ENCODE data around the gene POU6F2. TPM values are rescaled to one million over a fixed set of nuclear protein-coding genes. Genes with fewer than 3 reads are reported as not detected.

POU6F2 gene
- total RNA-seq, 1 experiment from 2014 or later, result 0.19 TPM

DNA sequence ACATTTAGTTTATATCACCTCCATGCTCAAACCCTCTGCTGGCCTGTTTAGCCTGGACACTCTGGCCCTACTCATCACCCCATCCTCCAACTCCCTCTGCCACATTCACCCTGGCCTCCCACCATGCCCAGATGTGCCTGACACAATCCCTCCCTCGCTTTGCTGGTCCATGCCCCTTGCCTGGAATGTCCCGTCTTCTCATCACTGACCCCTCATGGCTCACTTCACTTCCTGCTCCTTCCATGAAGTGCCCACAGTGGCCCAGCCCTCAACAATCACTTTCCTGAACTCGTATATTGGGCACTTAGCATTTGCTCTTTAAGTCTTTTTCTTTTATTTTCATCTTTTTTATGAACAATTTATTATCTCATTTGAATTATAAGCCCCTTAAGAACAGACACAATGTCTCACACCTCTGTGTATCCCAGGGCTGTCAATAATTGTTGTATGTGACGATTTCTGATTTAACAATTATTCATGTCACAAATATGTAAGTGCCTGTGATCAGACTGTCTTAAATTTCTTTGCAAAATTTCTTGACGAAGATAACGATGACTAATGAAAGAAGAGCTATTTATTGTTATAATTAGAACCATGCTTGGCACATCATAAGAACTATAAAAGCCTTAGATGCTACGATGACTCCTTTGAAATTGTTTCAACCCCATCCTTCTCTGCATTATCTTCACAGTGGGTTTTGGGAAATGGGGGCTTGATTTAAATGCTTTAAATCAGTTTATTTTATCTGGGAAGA lies 378.6 kb downstream of the POU6F2 start:
- DNase-seq (ENCODE audit: unreplicated experiment), result no peak
- peaks cover 22% of the 10 kb centered on the region for H3K27me3 Mint-ChIP-seq (ENCODE audit: insufficient read depth, unreplicated experiment)
- no peaks in the 10 kb centered on the region for H3K36me3 Mint-ChIP-seq (ENCODE audit: insufficient read depth, unreplicated experiment)
- CTCF ChIA-PET, result interaction anchor here (0.6 kb wide), 1 partner anchor 202 kb away, joined by 3 read pairs; no protein-coding TSS in a partner anchor
- H3K27ac Mint-ChIP-seq (ENCODE audit: low read depth, unreplicated experiment), result no peak overlapping the region
- TF ChIP-seq, protein P1, sequence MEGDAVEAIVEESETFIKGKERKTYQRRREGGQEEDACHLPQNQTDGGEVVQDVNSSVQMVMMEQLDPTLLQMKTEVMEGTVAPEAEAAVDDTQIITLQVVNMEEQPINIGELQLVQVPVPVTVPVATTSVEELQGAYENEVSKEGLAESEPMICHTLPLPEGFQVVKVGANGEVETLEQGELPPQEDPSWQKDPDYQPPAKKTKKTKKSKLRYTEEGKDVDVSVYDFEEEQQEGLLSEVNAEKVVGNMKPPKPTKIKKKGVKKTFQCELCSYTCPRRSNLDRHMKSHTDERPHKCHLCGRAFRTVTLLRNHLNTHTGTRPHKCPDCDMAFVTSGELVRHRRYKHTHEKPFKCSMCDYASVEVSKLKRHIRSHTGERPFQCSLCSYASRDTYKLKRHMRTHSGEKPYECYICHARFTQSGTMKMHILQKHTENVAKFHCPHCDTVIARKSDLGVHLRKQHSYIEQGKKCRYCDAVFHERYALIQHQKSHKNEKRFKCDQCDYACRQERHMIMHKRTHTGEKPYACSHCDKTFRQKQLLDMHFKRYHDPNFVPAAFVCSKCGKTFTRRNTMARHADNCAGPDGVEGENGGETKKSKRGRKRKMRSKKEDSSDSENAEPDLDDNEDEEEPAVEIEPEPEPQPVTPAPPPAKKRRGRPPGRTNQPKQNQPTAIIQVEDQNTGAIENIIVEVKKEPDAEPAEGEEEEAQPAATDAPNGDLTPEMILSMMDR (IDR thresholded peaks at IDR 0.05; ENCODE audit: unreplicated experiment), result no peak
- H3K4me3 Mint-ChIP-seq (ENCODE audit: unreplicated experiment), result no peak overlapping the region
- POLR2A ChIA-PET, result no interaction called here
- H3K9me3 Mint-ChIP-seq (ENCODE audit: unreplicated experiment), result no peaks in the 10 kb centered on the region
- no TSS peak for BruUV-seq (replicated peaks)
- intact Hi-C loops (cut with micrococcal nuclease), result no loop called here
- H3K4me1 Mint-ChIP-seq (ENCODE audit: insufficient read depth, unreplicated experiment), result no peaks in the 10 kb centered on the region

DNA sequence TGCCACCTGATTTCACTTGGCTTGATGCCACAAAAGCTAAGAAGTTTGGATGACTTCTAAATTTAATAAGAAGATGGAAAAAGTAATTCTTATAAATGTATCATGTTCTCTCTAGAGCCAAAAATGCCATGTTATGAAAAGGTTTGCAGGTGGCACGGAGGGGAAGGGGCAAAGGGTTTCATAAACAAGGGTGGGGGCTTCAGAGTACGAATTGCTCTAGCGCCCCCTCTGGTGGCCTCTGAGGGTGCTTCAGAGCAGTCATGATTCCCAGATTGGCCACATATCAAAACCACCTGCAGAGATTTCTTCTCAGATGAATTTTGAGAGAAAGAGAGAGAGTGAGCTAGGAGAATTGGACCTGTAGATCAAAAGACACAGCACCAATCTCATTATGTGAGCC lies 379.9 kb downstream of the POU6F2 start:
- H3K9me3 Mint-ChIP-seq (ENCODE audit: unreplicated experiment), result no peaks in the 10 kb centered on the region
- DNase-seq (ENCODE audit: unreplicated experiment), result no peak
- no peaks in the 10 kb centered on the region for H3K4me1 Mint-ChIP-seq (ENCODE audit: insufficient read depth, unreplicated experiment)
- H3K36me3 Mint-ChIP-seq (ENCODE audit: insufficient read depth, unreplicated experiment), result no peaks in the 10 kb centered on the region
- TF ChIP-seq, protein P1 (IDR thresholded peaks at IDR 0.05; ENCODE audit: unreplicated experiment), result peak; percentile 22
- CTCF ChIA-PET, result interaction anchor here (0.7 kb wide), 1 partner anchor 12 kb away, joined by 3 read pairs; no protein-coding TSS in a partner anchor
- H3K27ac Mint-ChIP-seq (ENCODE audit: low read depth, unreplicated experiment), result no peak overlapping the region
- no TSS peak for BruUV-seq (replicated peaks)
- POLR2A ChIA-PET, result no interaction called here
- H3K27me3 Mint-ChIP-seq (ENCODE audit: insufficient read depth, unreplicated experiment), result peaks cover 23% of the 10 kb centered on the region
- intact Hi-C loops (cut with micrococcal nuclease), result no loop called here
- H3K4me3 Mint-ChIP-seq (ENCODE audit: unreplicated experiment), result no peak overlapping the region

DNA sequence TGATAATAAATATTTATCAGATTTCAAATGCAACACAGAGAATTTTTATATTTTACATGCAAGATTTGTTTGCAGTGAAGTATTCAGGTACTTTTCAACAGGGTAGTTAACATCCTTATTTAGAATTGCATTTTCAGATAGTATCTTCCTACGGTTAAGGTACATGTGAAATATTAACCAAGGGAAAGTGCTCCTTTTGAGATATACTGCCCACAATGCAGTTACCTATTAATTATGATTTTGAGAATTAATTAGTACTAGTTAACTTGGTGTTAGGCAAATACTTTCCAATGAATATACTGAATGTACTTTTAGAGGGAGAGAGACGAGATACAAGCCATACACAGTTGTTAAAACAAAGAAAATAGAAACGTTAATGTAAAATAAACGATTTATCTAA lies 382.3 kb downstream of the POU6F2 start:
- Mint-ChIP-seq H3K4me3 (ENCODE audit: unreplicated experiment) (no peak overlapping the region), H3K4me1 (ENCODE audit: insufficient read depth, unreplicated experiment) (no peaks in the 10 kb centered on the region), H3K27ac (ENCODE audit: low read depth, unreplicated experiment) (no peak overlapping the region), H3K27me3 (ENCODE audit: insufficient read depth, unreplicated experiment) (peaks cover 44% of the 10 kb centered on the region), H3K9me3 (ENCODE audit: unreplicated experiment) (no peaks in the 10 kb centered on the region), H3K36me3 (ENCODE audit: insufficient read depth, unreplicated experiment) (no peaks in the 10 kb centered on the region)
- intact Hi-C loops (cut with micrococcal nuclease), result no loop called here
- CTCF ChIA-PET, result no interaction called here
- BruUV-seq (replicated peaks), result no TSS peak
- TF ChIP-seq, protein P1 (IDR thresholded peaks at IDR 0.05; ENCODE audit: unreplicated experiment), result no peak
- DNase-seq (ENCODE audit: unreplicated experiment), result no peak
- POLR2A ChIA-PET, result interaction anchor here (1.1 kb wide), 1 partner anchor 8 kb away, joined by 3 read pairs; no protein-coding TSS in a partner anchor

DNA sequence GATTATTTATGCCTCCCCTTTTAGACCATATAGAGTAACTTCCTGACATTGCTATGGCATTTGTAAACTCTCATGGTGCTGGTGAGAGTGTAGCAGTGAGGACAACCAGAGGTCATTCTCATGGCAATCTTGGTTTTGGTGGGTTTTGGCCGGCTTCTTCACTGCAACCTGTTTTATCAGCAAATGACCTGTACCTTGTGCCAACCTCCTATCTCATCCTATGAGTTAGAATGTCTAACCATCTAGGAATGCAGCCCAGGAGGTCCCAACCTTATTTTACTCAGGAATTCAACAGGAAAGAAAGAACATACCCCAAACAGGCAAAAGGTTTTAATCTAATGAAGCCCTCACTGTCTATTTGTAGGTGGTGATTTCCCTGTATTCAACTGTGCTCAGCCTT lies 383.1 kb downstream of the POU6F2 start:
- no peaks in the 10 kb centered on the region for H3K4me1 Mint-ChIP-seq (ENCODE audit: insufficient read depth, unreplicated experiment)
- no TSS peak for BruUV-seq (replicated peaks)
- no peak for DNase-seq (ENCODE audit: unreplicated experiment)
- H3K36me3 Mint-ChIP-seq (ENCODE audit: insufficient read depth, unreplicated experiment), result no peaks in the 10 kb centered on the region
- H3K27ac Mint-ChIP-seq (ENCODE audit: low read depth, unreplicated experiment), result no peak overlapping the region
- peaks cover 52% of the 10 kb centered on the region for H3K27me3 Mint-ChIP-seq (ENCODE audit: insufficient read depth, unreplicated experiment)
- H3K4me3 Mint-ChIP-seq (ENCODE audit: unreplicated experiment), result no peak overlapping the region
- CTCF ChIA-PET, result no interaction called here
- intact Hi-C loops (cut with micrococcal nuclease), result no loop called here
- peaks cover under 1% of the 10 kb centered on the region for H3K9me3 Mint-ChIP-seq (ENCODE audit: unreplicated experiment)
- TF ChIP-seq, protein P1 (IDR thresholded peaks at IDR 0.05; ENCODE audit: unreplicated experiment), result no peak
- POLR2A ChIA-PET, result no interaction called here

Measured in MCF 10A (cell line).